Adrenal gland (tissue), 5 donors: ENCODE data around the gene JAKMIP2.

Source experiments
- POLR2A ChIP-seq, 2 donors: fragments of 450-650 bp; IDR thresholded peaks; one replicate each; pipeline ENCODE4 v1.6.1; 2017; ENCODE audit warnings: antibody characterized with exemption in 2 of 2, mild to moderate bottlenecking in 2 of 2, moderate library complexity in 1 of 2
- TF ChIP-seq, protein P1 (sequence below), 6 experiments: fragments of 450-650 bp in 4 of 6; fragments of 200-600 bp in 2 of 6; sonication (generic) in 1 of 6; IDR thresholded peaks; 1 replicate in 5 of 6; 2 replicates in 1 of 6; pipeline versions ENCODE4 v1.5.1 to v1.8.0; 2016 to 2021; ENCODE audit warnings: antibody characterized with exemption in 6 of 6, mild to moderate bottlenecking in 2 of 6, moderate library complexity in 1 of 6
- donor health status: DM: no; HTN: no; CAD: no.

DNA sequence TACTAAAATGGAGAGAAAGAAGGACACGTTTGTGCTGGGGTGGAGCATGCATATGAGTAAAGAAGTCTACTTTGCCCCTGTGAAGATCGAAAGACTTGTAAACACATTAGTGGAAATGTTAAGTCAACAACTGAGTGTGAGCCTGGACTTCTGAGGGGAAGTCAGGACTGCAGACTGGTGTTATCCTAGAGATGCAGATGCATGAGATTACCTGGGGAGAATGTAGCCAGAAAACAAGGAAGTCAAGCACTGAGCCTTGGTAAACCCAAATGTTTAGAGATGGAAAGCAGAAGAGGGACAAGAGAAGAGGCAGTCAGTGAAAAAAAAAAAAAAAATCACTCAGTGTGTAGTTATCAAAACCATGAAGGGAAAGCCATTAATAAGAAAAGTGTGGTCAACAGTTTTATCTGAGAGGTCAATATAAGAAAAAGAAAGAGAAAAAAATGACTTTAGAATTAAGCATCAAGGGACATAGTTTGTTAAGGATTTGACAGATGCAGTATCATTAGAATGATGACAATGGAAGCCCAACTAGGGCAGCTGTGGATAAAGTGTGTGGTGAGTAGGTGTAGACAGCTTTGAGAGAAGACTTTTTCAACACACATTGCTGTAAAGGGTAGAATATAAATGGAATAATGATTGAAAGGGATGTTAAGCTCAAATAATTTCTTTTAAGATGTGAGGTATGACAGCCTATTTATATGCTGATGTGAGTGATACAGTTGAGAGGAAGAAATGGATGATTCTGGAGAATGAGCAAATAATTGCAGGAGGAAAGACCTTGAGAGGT, 22.2 kb downstream of the JAKMIP2 start:
- no peak for TF ChIP-seq POLR2A (IDR thresholded peaks at IDR 0.05)
- TF ChIP-seq, protein P1, sequence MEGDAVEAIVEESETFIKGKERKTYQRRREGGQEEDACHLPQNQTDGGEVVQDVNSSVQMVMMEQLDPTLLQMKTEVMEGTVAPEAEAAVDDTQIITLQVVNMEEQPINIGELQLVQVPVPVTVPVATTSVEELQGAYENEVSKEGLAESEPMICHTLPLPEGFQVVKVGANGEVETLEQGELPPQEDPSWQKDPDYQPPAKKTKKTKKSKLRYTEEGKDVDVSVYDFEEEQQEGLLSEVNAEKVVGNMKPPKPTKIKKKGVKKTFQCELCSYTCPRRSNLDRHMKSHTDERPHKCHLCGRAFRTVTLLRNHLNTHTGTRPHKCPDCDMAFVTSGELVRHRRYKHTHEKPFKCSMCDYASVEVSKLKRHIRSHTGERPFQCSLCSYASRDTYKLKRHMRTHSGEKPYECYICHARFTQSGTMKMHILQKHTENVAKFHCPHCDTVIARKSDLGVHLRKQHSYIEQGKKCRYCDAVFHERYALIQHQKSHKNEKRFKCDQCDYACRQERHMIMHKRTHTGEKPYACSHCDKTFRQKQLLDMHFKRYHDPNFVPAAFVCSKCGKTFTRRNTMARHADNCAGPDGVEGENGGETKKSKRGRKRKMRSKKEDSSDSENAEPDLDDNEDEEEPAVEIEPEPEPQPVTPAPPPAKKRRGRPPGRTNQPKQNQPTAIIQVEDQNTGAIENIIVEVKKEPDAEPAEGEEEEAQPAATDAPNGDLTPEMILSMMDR (IDR thresholded peaks at IDR 0.05) = no peak
